ENCODE data around the gene PRKACA.

Gene PRKACA

DNA sequence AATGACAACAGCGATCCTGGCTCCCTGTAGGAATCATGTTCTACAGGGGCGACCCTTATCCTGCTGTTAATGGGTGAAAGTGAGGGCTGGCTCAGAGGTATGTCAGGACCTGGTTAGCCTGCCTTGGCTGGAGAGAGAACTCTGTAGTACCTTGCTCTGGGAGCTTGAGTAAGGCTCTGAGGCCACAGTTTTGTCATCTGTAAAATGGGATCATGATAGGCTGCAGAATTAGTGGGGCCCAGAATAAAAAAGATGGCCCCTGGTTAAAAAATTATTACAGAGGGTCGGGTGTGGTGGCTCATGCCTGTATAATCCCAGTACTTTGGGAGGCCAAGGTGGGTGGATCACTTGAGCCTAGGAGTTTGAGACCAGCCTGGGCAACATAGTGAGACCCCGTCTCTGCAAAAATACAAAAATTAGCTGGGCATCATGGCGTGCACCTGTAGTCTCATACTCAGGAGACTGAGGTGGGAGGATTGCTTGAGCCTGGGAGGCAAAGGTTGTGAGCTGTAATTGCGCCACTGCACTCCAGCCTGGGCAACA lies 16.5 kb downstream of the PRKACA start:
- CTCF ChIA-PET: interaction anchor here (1.2 to 10.0 kb wide), 4 partner anchors 9 to 1123 kb away, joined by 3 to 48 read pairs (median 4); a partner anchor contains a TSS

DNA sequence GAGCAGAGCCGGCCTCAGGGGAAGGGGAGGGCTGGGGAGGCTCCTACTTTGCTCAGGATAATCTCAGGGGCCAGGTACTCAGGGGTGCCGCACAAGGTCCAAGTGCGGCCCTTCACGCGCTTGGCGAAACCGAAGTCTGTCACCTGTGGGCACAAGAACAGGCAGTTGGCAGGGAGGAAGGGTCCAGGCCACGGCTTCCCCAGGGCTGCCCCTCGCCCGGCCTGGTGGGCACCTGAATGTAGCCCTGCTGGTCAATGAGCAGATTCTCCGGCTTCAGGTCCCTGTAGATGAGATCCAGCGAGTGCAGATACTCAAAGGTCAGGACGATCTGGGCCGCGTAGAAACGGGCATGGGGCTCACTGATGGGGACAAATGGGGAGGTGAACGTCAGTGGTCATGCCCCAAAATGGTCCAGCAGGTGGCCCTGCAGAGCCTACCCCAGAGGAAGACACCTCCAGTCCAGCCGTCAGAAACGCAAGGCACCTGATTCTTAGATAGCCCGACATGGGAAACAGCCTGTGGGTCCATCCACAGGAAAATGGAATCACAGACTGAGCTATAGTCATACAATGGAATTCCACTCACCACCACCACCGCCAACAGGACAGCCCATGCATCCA lies 19.9 kb downstream of the PRKACA start:
- TF ChIP-seq, protein P1, sequence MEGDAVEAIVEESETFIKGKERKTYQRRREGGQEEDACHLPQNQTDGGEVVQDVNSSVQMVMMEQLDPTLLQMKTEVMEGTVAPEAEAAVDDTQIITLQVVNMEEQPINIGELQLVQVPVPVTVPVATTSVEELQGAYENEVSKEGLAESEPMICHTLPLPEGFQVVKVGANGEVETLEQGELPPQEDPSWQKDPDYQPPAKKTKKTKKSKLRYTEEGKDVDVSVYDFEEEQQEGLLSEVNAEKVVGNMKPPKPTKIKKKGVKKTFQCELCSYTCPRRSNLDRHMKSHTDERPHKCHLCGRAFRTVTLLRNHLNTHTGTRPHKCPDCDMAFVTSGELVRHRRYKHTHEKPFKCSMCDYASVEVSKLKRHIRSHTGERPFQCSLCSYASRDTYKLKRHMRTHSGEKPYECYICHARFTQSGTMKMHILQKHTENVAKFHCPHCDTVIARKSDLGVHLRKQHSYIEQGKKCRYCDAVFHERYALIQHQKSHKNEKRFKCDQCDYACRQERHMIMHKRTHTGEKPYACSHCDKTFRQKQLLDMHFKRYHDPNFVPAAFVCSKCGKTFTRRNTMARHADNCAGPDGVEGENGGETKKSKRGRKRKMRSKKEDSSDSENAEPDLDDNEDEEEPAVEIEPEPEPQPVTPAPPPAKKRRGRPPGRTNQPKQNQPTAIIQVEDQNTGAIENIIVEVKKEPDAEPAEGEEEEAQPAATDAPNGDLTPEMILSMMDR (IDR thresholded peaks at IDR 0.05; ENCODE audit: control extremely low read depth, extremely low read depth, low read depth, missing control alignments): peak; percentile 9
- DNase-seq (ENCODE audit: extremely low spot score): no peak
- ChIA-PET CTCF (interaction anchor here (10.0 kb wide), 1 partner anchor 17 kb away, joined by 48 read pairs; a partner anchor contains a TSS), POLR2A (no interaction called here)

More for the DNA sequence above, 16.5 kb downstream of the PRKACA start:
- TF ChIP-seq, protein P1 (IDR thresholded peaks at IDR 0.05; ENCODE audit: control extremely low read depth, extremely low read depth, low read depth, missing control alignments): no peak
- POLR2A ChIA-PET: no interaction called here
- no peak for DNase-seq (ENCODE audit: extremely low spot score)

DNA sequence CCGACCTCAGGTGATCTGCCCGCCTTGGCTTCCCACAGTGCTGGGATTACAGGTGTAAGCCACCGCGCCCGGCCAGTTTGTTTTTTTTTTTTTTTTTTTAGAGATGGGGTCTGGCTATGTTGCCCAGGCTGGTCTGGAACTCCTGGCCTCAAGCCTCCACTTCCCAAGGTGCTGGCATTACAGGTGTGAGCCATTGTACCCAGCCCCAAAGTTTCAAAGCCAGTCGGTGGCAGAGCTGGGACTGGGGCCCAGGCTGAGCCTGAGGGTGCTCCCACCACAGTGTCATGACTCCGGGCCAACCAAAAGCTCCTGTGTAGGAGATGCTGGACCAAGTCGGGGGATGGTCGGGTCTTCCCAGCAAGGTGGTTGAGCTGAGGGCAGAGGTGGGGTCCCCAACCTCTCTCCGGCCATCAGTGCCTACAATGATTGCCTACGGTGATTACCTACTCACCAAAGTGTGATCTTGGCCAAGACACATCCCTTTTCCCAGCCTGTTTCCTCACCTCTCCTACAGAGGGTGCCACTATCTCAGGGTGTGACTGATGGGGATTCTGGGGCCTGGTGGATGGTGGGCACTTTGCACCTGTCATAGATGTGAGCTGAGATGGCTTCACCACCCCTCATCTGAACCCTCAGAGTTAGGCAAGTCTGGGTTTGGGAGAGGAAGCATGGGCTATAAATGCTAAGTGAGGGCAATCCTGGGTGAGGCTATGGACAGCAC lies 21.1 kb downstream of the PRKACA start:
- ChIA-PET CTCF (interaction anchor here (0.8 to 3.2 kb wide), 3 partner anchors 12 to 216 kb away, joined by 3 to 24 read pairs (median 3); no protein-coding TSS in a partner anchor), POLR2A (no interaction called here)
- DNase-seq (ENCODE audit: extremely low spot score): no peak
- TF ChIP-seq, protein P1 (IDR thresholded peaks at IDR 0.05; ENCODE audit: control extremely low read depth, extremely low read depth, low read depth, missing control alignments): peak; percentile 17

DNA sequence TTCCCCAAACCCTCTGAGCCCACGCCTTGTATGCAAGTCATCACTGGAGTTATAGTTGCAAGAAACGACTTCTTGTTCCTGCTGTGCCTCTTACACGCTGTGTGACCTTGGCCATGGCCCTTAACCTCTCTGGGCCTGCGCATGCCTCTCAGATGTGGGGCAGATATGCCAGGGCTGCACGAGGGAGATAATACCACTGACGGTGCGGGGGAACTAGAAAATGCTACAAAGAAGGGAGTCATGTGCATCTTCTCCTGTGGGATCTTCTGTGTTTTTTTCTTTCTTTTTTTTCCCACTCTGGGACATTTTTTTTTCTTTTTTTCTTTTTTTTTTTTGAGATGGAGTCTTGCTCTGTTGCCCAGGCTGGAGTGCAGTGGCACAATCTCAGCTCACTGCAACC lies 22.7 kb downstream of the PRKACA start:
- no peak for DNase-seq (ENCODE audit: extremely low spot score)
- TF ChIP-seq, protein P1 (IDR thresholded peaks at IDR 0.05; ENCODE audit: control extremely low read depth, extremely low read depth, low read depth, missing control alignments): no peak
- ChIA-PET POLR2A (no interaction called here), CTCF (interaction anchor here (1.2 to 3.2 kb wide), 2 partner anchors 9 to 20 kb away, joined by 3 to 24 read pairs; no protein-coding TSS in a partner anchor)

DNA sequence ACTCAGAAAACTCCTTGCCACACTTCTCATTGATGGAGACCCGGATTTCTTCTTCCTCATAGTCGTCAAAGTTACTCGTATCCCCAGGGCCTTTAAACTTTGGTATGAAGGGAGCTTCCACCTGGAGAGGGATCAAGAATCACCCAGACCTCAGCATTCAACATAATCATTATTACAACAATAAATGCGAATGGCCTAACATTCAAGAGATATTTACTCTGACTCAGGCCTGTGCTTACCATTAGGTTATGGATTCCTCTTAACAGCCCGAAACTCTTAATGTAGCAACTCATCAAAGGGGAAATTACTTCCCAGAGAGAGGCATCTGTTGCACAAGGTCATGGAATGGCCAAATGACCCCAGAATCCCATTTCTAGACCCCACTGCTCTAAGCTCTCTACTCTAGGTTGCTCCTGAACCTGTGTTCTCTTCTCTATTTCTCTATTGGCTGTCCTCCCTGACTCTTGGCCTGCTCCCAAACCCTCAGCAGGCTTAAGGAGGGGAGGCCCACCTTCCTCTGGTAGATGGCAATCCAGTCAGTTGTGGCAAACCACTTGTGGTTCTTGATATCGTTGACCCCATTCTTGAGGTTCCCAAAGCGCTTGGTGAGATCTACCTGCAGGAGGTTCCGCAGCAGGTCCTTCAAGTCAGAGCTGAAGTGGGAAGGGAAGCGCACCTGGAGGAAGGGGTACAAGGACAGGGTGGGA lies 24.3 kb downstream of the PRKACA start:
- ChIA-PET POLR2A (interaction anchor here (0.5 to 0.6 kb wide), 2 partner anchors 134 to 288 kb away, joined by 3 read pairs; partner anchors contain the start of gene ADGRE5), CTCF (interaction anchor here (0.8 kb wide), 1 partner anchor 11 kb away, joined by 3 read pairs; no protein-coding TSS in a partner anchor)
- TF ChIP-seq, protein P1 (IDR thresholded peaks at IDR 0.05; ENCODE audit: control extremely low read depth, extremely low read depth, low read depth, missing control alignments): no peak
- no peak for DNase-seq (ENCODE audit: extremely low spot score)

Data from GM10248 (cell line).